ENCODE results near the gene PBXIP1. TPM values are rescaled to one million over a fixed set of nuclear protein-coding genes. Genes with fewer than 3 reads are reported as not detected.
A peak's percentile ranks its signal among the peaks of the same experiment; 100 is the strongest.

The PBXIP1 gene
- total RNA-seq, 1 donor, result 52.2 TPM

DNA sequence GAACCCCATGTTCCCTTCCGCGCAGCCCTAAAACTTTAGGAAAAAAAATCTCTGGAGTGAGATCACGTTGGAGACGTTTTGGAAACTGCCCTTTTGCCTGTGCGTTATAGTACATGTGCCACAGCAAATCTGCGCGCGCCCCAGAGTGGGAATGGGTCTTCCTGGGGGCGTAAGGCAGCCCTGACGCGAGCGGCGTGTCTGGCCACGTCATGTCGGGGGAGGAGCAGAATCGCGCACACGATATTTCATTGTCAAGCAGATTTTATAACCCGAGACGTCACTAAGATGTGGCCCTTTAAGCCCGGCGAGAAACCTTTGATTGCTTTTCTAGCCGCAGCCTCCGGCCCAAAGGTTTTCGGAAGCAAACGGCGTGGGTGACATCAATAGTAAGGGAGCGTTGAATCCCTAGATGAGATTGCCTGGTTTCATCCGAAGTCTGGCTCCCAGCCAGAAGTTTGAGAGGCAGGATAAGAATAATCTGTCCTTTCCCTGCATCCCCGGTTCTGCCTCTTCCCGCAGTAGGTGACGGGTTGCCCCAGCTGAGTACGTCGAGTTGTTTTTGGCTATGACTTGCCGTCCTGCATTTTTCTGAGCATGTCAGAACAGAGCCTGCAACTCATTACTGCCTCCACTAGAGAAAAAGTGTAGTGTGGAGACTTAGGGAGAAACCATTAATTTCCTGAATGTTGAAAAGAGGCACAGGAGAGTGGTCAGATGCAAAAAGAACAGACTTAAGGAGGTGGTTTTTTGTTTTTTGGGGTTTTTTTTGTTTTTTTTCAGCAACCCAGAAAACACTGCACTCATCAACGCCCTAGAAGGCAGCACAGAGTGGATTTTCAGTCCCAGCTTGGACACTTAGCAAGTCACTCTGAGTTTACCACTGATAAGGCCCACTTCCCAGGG is 18.6 kb downstream of the PBXIP1 start:
- peak overlapping the region; percentile 83 for H3K4me3 ChIP-seq (ENCODE audit: low read depth, low read length)
- peak; percentile 99 for DNase-seq (ENCODE audit: low read depth)
- TF ChIP-seq CTCF (IDR thresholded peaks at IDR 0.05; ENCODE audit: insufficient read depth, low read depth, low read length), result peak; percentile 23

DNA sequence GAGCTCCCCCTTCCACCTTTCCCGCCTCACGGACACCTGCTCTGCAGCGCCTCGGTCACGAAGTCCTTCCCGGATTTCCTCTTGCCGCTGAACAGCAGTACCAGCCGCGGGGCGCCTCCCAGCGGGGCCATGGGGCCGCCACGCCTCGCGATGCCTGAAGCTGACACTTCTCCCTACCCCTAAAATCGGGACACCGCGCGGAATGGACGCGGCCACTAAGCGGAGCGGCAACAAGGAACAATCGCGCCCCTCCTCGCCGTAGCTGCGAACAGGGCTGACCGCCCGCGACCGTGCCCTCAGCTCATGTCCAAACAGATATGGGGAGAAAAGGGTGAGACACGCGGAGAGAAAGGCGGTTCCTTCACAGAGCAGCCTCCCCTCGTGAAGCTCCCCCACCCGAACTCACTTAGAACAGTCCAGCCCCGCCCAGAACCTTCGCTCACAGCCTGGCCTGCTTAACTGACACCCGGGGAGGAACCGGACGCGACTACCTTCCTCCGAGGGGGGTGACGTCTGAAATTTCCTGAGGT is 19.3 kb downstream of the PBXIP1 start, which contains the start of gene PMVK:
Gene PMVK, minus strand, starts transcription at position 165 of the 530 bp plus-strand sequence. Its CDS starts 34 bp downstream, at position 131.
- peak; percentile 24 for TF ChIP-seq CTCF (IDR thresholded peaks at IDR 0.05; ENCODE audit: insufficient read depth, low read depth, low read length)
- peak; percentile 98 for DNase-seq (ENCODE audit: low read depth)
- H3K4me3 ChIP-seq (ENCODE audit: low read depth, low read length), result peak within 1 kb of the TSS; percentile 83

DNA sequence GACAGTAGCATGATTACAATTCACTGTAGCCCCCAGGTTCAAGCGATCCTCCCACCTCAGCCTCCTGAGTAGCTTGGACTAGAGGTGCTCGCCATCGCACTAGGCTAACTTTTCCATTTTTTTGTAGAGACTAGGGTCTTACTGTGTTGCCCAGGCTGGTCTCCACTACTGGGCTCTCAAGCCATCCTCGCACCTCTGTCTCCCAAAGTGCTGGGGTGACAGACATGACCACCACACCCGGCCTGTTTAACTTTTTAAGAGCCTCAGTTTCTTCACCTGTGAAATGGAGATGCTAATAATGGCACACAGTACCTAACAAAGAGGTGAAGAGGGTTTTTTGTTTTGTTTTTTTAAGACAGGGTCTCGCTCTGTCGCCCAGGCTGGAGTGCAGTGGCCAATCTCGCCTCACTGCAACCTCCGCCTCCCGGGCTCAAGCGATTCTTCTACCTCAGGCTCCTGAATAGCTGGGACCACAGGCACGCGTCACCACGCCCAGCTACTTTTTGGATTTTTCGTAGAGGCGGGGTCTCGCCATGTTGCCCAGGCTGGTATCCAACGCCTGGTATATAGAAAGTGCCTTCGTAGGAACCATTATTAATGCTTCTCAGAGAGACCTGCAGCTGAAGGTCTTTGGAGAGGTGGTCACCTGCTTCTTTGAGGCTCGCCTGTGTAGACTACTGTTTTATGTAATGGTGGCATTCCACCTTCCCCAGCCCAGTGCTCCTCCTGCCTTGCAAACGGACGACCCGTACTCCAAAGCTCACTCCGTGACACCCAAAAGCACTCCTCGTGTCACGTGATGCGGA is 19.9 kb downstream of the PBXIP1 start:
- no peak for DNase-seq (ENCODE audit: low read depth)
- no peak for TF ChIP-seq CTCF (IDR thresholded peaks at IDR 0.05; ENCODE audit: insufficient read depth, low read depth, low read length)
- peak overlapping the region; percentile 83 for H3K4me3 ChIP-seq (ENCODE audit: low read depth, low read length)

- DNase-seq (ENCODE audit: low read depth), result no peak
- H3K4me3 ChIP-seq (ENCODE audit: low read depth, low read length), result no peak overlapping the region
- TF ChIP-seq CTCF (IDR thresholded peaks at IDR 0.05; ENCODE audit: insufficient read depth, low read depth, low read length), result no peak
These were observed 21.4 kb downstream of the PBXIP1 start for GRCh38 chr1:154934358-154934948.

GRCh38 chr1:154931940-154932487 is 23.9 kb downstream of the PBXIP1 start:
- H3K4me3 ChIP-seq (ENCODE audit: low read depth, low read length), result no peak overlapping the region
- no peak for TF ChIP-seq CTCF (IDR thresholded peaks at IDR 0.05; ENCODE audit: insufficient read depth, low read depth, low read length)
- DNase-seq (ENCODE audit: low read depth), result no peak

DNA sequence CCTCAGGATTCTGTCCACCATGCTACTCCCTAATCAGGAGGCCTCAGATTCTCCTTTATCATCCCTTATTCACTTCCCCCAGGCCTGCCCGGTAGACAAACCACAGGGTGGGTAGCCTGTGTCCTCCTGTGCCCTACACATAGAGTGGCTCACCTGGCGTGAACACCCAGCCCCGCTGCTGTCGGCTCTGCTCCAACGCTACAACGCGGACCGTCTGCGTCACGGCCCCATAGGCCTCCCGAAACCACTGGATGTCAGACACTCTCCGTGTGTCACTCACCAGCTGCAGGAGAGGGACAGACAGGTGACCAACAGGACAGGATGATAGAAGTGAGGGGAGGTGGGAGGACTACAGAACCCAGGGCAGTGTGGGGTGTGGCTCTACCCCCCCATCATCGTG is 29.7 kb downstream of the PBXIP1 start:
- H3K4me3 ChIP-seq (ENCODE audit: low read depth, low read length), result no peak overlapping the region
- no peak for TF ChIP-seq CTCF (IDR thresholded peaks at IDR 0.05; ENCODE audit: insufficient read depth, low read depth, low read length)
- no peak for DNase-seq (ENCODE audit: low read depth)
